ENCODE data around the gene DCBLD1.
A peak's percentile ranks its signal among the peaks of the same experiment; 100 is the strongest.
"Not testable (repeated sequence)": the region's sequence is repeated elsewhere in the genome, so short reads cannot be mapped to it uniquely, and the experiment has no call there.

Gene DCBLD1

GRCh38 chr6:117502580-117502979 lies 20.1 kb downstream of the DCBLD1 start:
- peak; percentile 60 for DNase-seq

- DNase-seq, result no peak
These were observed 20.7 kb downstream of the DCBLD1 start for GRCh38 chr6:117503211-117503610.

- no peak for DNase-seq
These were observed 22.1 kb downstream of the DCBLD1 start for GRCh38 chr6:117504478-117505144.

GRCh38 chr6:117505311-117505710 lies 22.8 kb downstream of the DCBLD1 start:
- peak; percentile 53 for DNase-seq

- DNase-seq, result peak; percentile 33
These were observed 23.8 kb downstream of the DCBLD1 start for GRCh38 chr6:117506180-117506835.

- no peak for DNase-seq
These were observed 24.4 kb downstream of the DCBLD1 start for GRCh38 chr6:117506907-117507306.

GRCh38 chr6:117508450-117508971 lies 26.0 kb downstream of the DCBLD1 start:
- DNase-seq, result no peak

- DNase-seq, result no peak
These were observed 26.5 kb downstream of the DCBLD1 start for GRCh38 chr6:117509021-117509420.

- no peak for DNase-seq
These were observed 29.8 kb downstream of the DCBLD1 start for GRCh38 chr6:117512056-117512828.

GRCh38 chr6:117512987-117513573 lies 30.6 kb downstream of the DCBLD1 start:
- no peak for DNase-seq

GRCh38 chr6:117513778-117514365 lies 31.4 kb downstream of the DCBLD1 start:
- peak; percentile 27 for DNase-seq

GRCh38 chr6:117514655-117515054 lies 32.2 kb downstream of the DCBLD1 start:
- no peak for DNase-seq

- no peak for DNase-seq
These were observed 32.9 kb downstream of the DCBLD1 start for GRCh38 chr6:117515326-117515725.

GRCh38 chr6:117517995-117518394 lies 35.5 kb downstream of the DCBLD1 start:
- not testable (repeated sequence) for DNase-seq

GRCh38 chr6:117518870-117519269 lies 36.4 kb downstream of the DCBLD1 start:
- DNase-seq, result no peak

GRCh38 chr6:117520603-117521395 lies 38.3 kb downstream of the DCBLD1 start:
- no peak for DNase-seq

- peak; percentile 21 for DNase-seq
These were observed 39.5 kb downstream of the DCBLD1 start for GRCh38 chr6:117521791-117522502.

- no peak for DNase-seq
These were observed 43.1 kb downstream of the DCBLD1 start for GRCh38 chr6:117525607-117526006.

GRCh38 chr6:117530467-117531242 lies 48.2 kb downstream of the DCBLD1 start:
- DNase-seq, result no peak

- peak; percentile 43 for DNase-seq
These were observed 48.9 kb downstream of the DCBLD1 start for GRCh38 chr6:117531346-117531745.
